Neuronal stem cell (in vitro differentiated cells): ENCODE measurements around the gene ALCAM.

Source experiments
- DNase-seq: peaks from one replicate; pipeline ENCODE4 v3.0.0-alpha.2; 2013; ENCODE audit warnings: low spot score
- H2AFZ ChIP-seq: one replicate; pipeline ENCODE4 v1.6.1; 2013; ENCODE audit warnings: mild to moderate bottlenecking, low read length, inconsistent platforms
- H2AK5ac ChIP-seq: 2 replicates; pipeline ENCODE4 v1.6.1; 2013; ENCODE audit warnings: low read depth, mild to moderate bottlenecking, inconsistent platforms, low read length, moderate library complexity, mixed read lengths
- H2BK120ac ChIP-seq: 2 replicates; pipeline ENCODE4 v1.6.1; 2013; ENCODE audit warnings: low read depth, mild to moderate bottlenecking, inconsistent platforms, low read length, moderate library complexity, mixed read lengths
- H2BK12ac ChIP-seq: one replicate; pipeline ENCODE4 v1.6.1; 2013; ENCODE audit warnings: low read length, inconsistent platforms
- H2BK15ac ChIP-seq: 2 replicates; pipeline ENCODE4 v1.6.1; 2013; ENCODE audit warnings: mild to moderate bottlenecking, low read length, inconsistent platforms, mixed read lengths
- H2BK5ac ChIP-seq: one replicate; pipeline ENCODE4 v1.6.1; 2013; ENCODE audit warnings: inconsistent platforms, mild to moderate bottlenecking, low read length, moderate library complexity
- H3K14ac ChIP-seq: one replicate; pipeline ENCODE4 v1.6.1; 2013; ENCODE audit warnings: low read length, inconsistent platforms
- H3K18ac ChIP-seq: 2 replicates; pipeline ENCODE4 v1.6.1; 2013; ENCODE audit warnings: low read length, inconsistent platforms
- H3K23ac ChIP-seq: 2 replicates; pipeline ENCODE4 v1.6.1; 2013; ENCODE audit warnings: low read depth, mild to moderate bottlenecking, mixed read lengths, low read length, inconsistent platforms; ENCODE audit not compliant: poor library complexity
- H3K27ac ChIP-seq: replicated peaks from 3 replicates; pipeline ENCODE4 v1.5.1; 2013; ENCODE audit warnings: low read length, inconsistent platforms
- H3K27me3 ChIP-seq, 3 experiments: 2 replicates each; pipeline ENCODE4 v1.6.1; 2013; ENCODE audit warnings: low read length in 3 of 3, mild to moderate bottlenecking in 2 of 3, inconsistent platforms in 1 of 3, low read depth in 1 of 3, mixed read lengths in 1 of 3, moderate library complexity in 1 of 3; ENCODE audit not compliant: control insufficient read depth in 3 of 3, insufficient read depth in 3 of 3
- H3K36me3 ChIP-seq, 2 donors: replicated peaks in 1 of 2; 2 replicates each; pipeline ENCODE4 v1.6.1; 2013; ENCODE audit warnings: low read length in 2 of 2; ENCODE audit not compliant: control insufficient read depth in 2 of 2, insufficient read depth in 2 of 2
- H3K4ac ChIP-seq: 2 replicates; pipeline ENCODE4 v1.6.1; 2013; ENCODE audit warnings: inconsistent platforms, mild to moderate bottlenecking, low read length, moderate library complexity
- H3K4me1 ChIP-seq, 2 donors: 1 replicate in 1 of 2; 2 replicates in 1 of 2; pipeline ENCODE4 v1.6.1; 2013; ENCODE audit warnings: low read length in 2 of 2, low read depth in 1 of 2; ENCODE audit not compliant: control insufficient read depth in 2 of 2, insufficient read depth in 1 of 2
- H3K4me2 ChIP-seq: one replicate; pipeline ENCODE4 v1.6.1; 2013; ENCODE audit warnings: mild to moderate bottlenecking, low read length, inconsistent platforms; ENCODE audit not compliant: insufficient read depth, poor library complexity, severe bottlenecking
- H3K4me3 ChIP-seq, 2 donors: 2 replicates each; pipeline ENCODE4 v1.5.1; 2013; ENCODE audit warnings: low read length in 2 of 2, mild to moderate bottlenecking in 2 of 2, inconsistent platforms in 1 of 2, moderate library complexity in 1 of 2
- H3K79me1 ChIP-seq: one replicate; pipeline ENCODE4 v1.6.1; 2013; ENCODE audit warnings: low read depth, mild to moderate bottlenecking, inconsistent platforms, low read length, moderate library complexity
- H3K9ac ChIP-seq: one replicate; pipeline ENCODE4 v1.6.1; 2013; ENCODE audit warnings: mild to moderate bottlenecking, low read depth, low read length, inconsistent platforms; ENCODE audit not compliant: poor library complexity
- H3K9me3 ChIP-seq, 2 donors: replicated peaks in 1 of 2; 2 replicates each; pipeline versions ENCODE3 to v1.6.1; 2013; ENCODE audit warnings: low read length in 2 of 2, mild to moderate bottlenecking in 2 of 2, inconsistent platforms in 1 of 2, low read depth in 1 of 2, mixed read lengths in 1 of 2, moderate library complexity in 1 of 2; ENCODE audit not compliant: control insufficient read depth in 2 of 2, insufficient read depth in 1 of 2
- H4K8ac ChIP-seq: one replicate; pipeline ENCODE4 v1.6.1; 2013; ENCODE audit warnings: low read depth, mild to moderate bottlenecking, inconsistent platforms, low read length, moderate library complexity
- H4K91ac ChIP-seq: one replicate; pipeline ENCODE4 v1.6.1; 2013; ENCODE audit warnings: low read length, low read depth, mild to moderate bottlenecking, inconsistent platforms; ENCODE audit not compliant: poor library complexity
- WGBS, 2 donors: extraction: QIAGEN DNeasy Blood & Tissue Kit; methylation state at CpG; one replicate each; pipeline ENCODE4 v1.1.7; 2013; ENCODE audit warnings: missing lambda C conversion rate in 2 of 2, mixed read lengths in 1 of 2; ENCODE audit not compliant: insufficient read length in 2 of 2, insufficient replicate concordance in 1 of 2; ENCODE audit errors: extremely low coverage in 2 of 2; 5-methylcytosine and 5-hydroxymethylcytosine counted together

The ALCAM gene

GRCh38 chr3:105458518-105459215 is 92.0 kb downstream of the ALCAM start:
- no peak overlapping the region for H4K8ac ChIP-seq
- no peak overlapping the region for H2BK12ac ChIP-seq
- no peak overlapping the region for H2AK5ac ChIP-seq
- no peak overlapping the region for H2BK120ac ChIP-seq
- H2BK5ac ChIP-seq = no peak overlapping the region
- no peak overlapping the region for H3K4me3 ChIP-seq
- H3K14ac ChIP-seq = no peak overlapping the region
- H3K36me3 ChIP-seq = no peaks in the 10 kb centered on the region
- H3K4me2 ChIP-seq = no peak overlapping the region
- H3K4ac ChIP-seq = no peak overlapping the region
- no peaks in the 10 kb centered on the region for H3K79me1 ChIP-seq
- H2AFZ ChIP-seq = no peak overlapping the region
- H3K18ac ChIP-seq = no peak overlapping the region
- no peak overlapping the region for H3K9ac ChIP-seq
- WGBS, 2 donors = no CpG with 5 or more reads among the region's 3 CpGs
- no peak overlapping the region for H2BK15ac ChIP-seq
- no peaks in the 10 kb centered on the region for H3K27me3 ChIP-seq
- no peaks in the 10 kb centered on the region for H3K4me1 ChIP-seq
- no peak overlapping the region for H3K23ac ChIP-seq
- no peak for DNase-seq
- no peak overlapping the region for H3K27ac ChIP-seq
- no peaks in the 10 kb centered on the region for H3K9me3 ChIP-seq
- no peak overlapping the region for H4K91ac ChIP-seq

GRCh38 chr3:105459566-105460290 is 93.0 kb downstream of the ALCAM start:
- Histone ChIP-seq H4K91ac (no peak overlapping the region), H2BK12ac (no peak overlapping the region), H3K14ac (no peak overlapping the region), H2AK5ac (no peak overlapping the region), H3K36me3 (no peaks in the 10 kb centered on the region), H3K4me3 (no peak overlapping the region), H3K18ac (no peak overlapping the region), H2AFZ (no peak overlapping the region), H4K8ac (no peak overlapping the region), H3K4me2 (no peak overlapping the region), H3K23ac (no peak overlapping the region), H3K9me3 (no peaks in the 10 kb centered on the region), H2BK5ac (no peak overlapping the region), H2BK15ac (no peak overlapping the region), H3K27ac (no peak overlapping the region), H3K9ac (no peak overlapping the region), H2BK120ac (no peak overlapping the region), H3K27me3 (no peaks in the 10 kb centered on the region), H3K79me1 (no peaks in the 10 kb centered on the region), H3K4me1 (no peaks in the 10 kb centered on the region), H3K4ac (no peak overlapping the region)
- DNase-seq = no peak
- no CpG with 5 or more reads among the region's 3 CpGs for WGBS, 2 donors

GRCh38 chr3:105463620-105464019 is 96.9 kb downstream of the ALCAM start:
- no peaks in the 10 kb centered on the region for H3K79me1 ChIP-seq
- no peaks in the 10 kb centered on the region for H3K9me3 ChIP-seq
- no peak overlapping the region for H3K9ac ChIP-seq
- H3K4me1 ChIP-seq = no peaks in the 10 kb centered on the region
- no peak overlapping the region for H3K4me2 ChIP-seq
- no peak overlapping the region for H2AFZ ChIP-seq
- no peak overlapping the region for H3K23ac ChIP-seq
- H4K8ac ChIP-seq = no peak overlapping the region
- no peaks in the 10 kb centered on the region for H3K36me3 ChIP-seq
- H3K18ac ChIP-seq = no peak overlapping the region
- H3K27ac ChIP-seq = no peak overlapping the region
- no peak overlapping the region for H3K4ac ChIP-seq
- H2AK5ac ChIP-seq = no peak overlapping the region
- DNase-seq = no peak
- WGBS, 2 donors = no CpG with 5 or more reads among the region's 1 CpG
- no peaks in the 10 kb centered on the region for H3K27me3 ChIP-seq
- no peak overlapping the region for H3K4me3 ChIP-seq
- no peak overlapping the region for H2BK120ac ChIP-seq
- H2BK15ac ChIP-seq = no peak overlapping the region
- no peak overlapping the region for H2BK12ac ChIP-seq
- no peak overlapping the region for H4K91ac ChIP-seq
- H2BK5ac ChIP-seq = no peak overlapping the region
- no peak overlapping the region for H3K14ac ChIP-seq

GRCh38 chr3:105465251-105465853 is 98.6 kb downstream of the ALCAM start:
- H3K27ac ChIP-seq = no peak overlapping the region
- no peak overlapping the region for H3K23ac ChIP-seq
- H3K4me2 ChIP-seq = no peak overlapping the region
- H3K9ac ChIP-seq = no peak overlapping the region
- no CpG with 5 or more reads among the region's 2 CpGs for WGBS, 2 donors
- H2AFZ ChIP-seq = no peak overlapping the region
- H2AK5ac ChIP-seq = no peak overlapping the region
- H3K14ac ChIP-seq = no peak overlapping the region
- no peak overlapping the region for H3K18ac ChIP-seq
- no peak for DNase-seq
- no peaks in the 10 kb centered on the region for H3K27me3 ChIP-seq
- H3K4me3 ChIP-seq = no peak overlapping the region
- H2BK5ac ChIP-seq = no peak overlapping the region
- no peaks in the 10 kb centered on the region for H3K36me3 ChIP-seq
- H2BK12ac ChIP-seq = no peak overlapping the region
- no peak overlapping the region for H2BK15ac ChIP-seq
- H3K79me1 ChIP-seq = no peaks in the 10 kb centered on the region
- H3K4me1 ChIP-seq = no peaks in the 10 kb centered on the region
- no peak overlapping the region for H4K91ac ChIP-seq
- no peak overlapping the region for H4K8ac ChIP-seq
- no peak overlapping the region for H2BK120ac ChIP-seq
- H3K4ac ChIP-seq = no peak overlapping the region
- no peaks in the 10 kb centered on the region for H3K9me3 ChIP-seq
